Nephron (organoid): ENCODE data around the gene FARP1.

Experiments
- H3K27ac Mint-ChIP-seq, 3 experiments: 2 replicates each; pipeline ENCODE4 v1.8.0; 2020; ENCODE audit warnings: mixed read lengths in 3 of 3, mild to moderate bottlenecking in 2 of 3, moderate library complexity in 1 of 3
- H3K27me3 Mint-ChIP-seq: 2 replicates; pipeline ENCODE4 v1.8.0; 2021; ENCODE audit warnings: low read depth, mild to moderate bottlenecking, moderate library complexity, mixed read lengths
- H3K36me3 Mint-ChIP-seq: 2 replicates; pipeline ENCODE4 v1.8.0; 2020; ENCODE audit warnings: low read depth, mixed read lengths
- H3K4me1 Mint-ChIP-seq: 2 replicates; pipeline ENCODE4 v1.8.0; 2020; ENCODE audit warnings: mixed read lengths
- H3K4me3 Mint-ChIP-seq, 3 experiments: 2 replicates each; pipeline ENCODE4 v1.8.0; 2020; ENCODE audit warnings: mild to moderate bottlenecking in 3 of 3, mixed read lengths in 3 of 3, moderate library complexity in 2 of 3
- H3K9me3 Mint-ChIP-seq: 2 replicates; pipeline ENCODE4 v1.8.0; 2020; ENCODE audit warnings: mixed read lengths
- CTCF ChIP-seq, 3 experiments: fragments of 200-600 bp; sonication (generic); IDR thresholded peaks; one replicate each; pipeline ENCODE4 v1.5.0; 2021; ENCODE audit warnings: antibody characterized with exemption in 3 of 3; ENCODE audit not compliant: unreplicated experiment in 3 of 3

FARP1 gene

GRCh38 chr13:98500963-98501421 lies 358.1 kb downstream of the FARP1 start:
- H3K4me3 Mint-ChIP-seq = no peak overlapping the region
- H3K4me1 Mint-ChIP-seq = peaks cover 64% of the 10 kb centered on the region
- no peaks in the 10 kb centered on the region for H3K9me3 Mint-ChIP-seq
- TF ChIP-seq CTCF (IDR thresholded peaks at IDR 0.05; ENCODE audit: unreplicated experiment in 3 of 3) = no peak
- peak overlapping the region in 1 of 3 experiments; percentile 63 for H3K27ac Mint-ChIP-seq
- H3K27me3 Mint-ChIP-seq = no peaks in the 10 kb centered on the region
- peaks cover 33% of the 10 kb centered on the region for H3K36me3 Mint-ChIP-seq

GRCh38 chr13:98503175-98504028 lies 360.5 kb downstream of the FARP1 start:
- Mint-ChIP-seq H3K36me3 (peaks cover 22% of the 10 kb centered on the region), H3K27ac (peak overlapping the region; percentile 47 to 83 (median 48)), H3K9me3 (no peaks in the 10 kb centered on the region), H3K4me3 (peak overlapping the region in 2 of 3 experiments; percentile 1 to 2), H3K27me3 (peaks cover 3% of the 10 kb centered on the region), H3K4me1 (peaks cover 66% of the 10 kb centered on the region)
- TF ChIP-seq CTCF (IDR thresholded peaks at IDR 0.05; ENCODE audit: unreplicated experiment in 3 of 3) = no peak

DNA sequence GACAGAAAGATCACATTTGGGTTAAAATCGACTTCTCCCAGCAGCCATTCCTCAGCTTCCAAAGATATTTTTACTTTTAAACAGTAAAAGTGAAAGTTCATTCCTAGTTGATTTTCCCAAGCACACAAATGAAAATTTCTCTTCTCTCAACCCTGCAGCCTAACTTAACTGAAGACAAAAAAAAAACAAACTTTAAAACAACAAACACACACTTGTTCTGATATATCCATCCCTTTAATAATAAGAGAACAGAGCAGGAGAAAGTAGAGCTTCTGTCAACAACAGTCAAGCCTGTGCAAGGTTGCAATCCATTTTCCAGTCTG lies 361.1 kb downstream of the FARP1 start:
- H3K36me3 Mint-ChIP-seq = peaks cover 19% of the 10 kb centered on the region
- TF ChIP-seq CTCF (IDR thresholded peaks at IDR 0.05; ENCODE audit: unreplicated experiment in 3 of 3) = no peak
- peaks cover 3% of the 10 kb centered on the region for H3K27me3 Mint-ChIP-seq
- H3K4me3 Mint-ChIP-seq = peak overlapping the region; percentile 1 to 5 (median 2)
- H3K9me3 Mint-ChIP-seq = no peaks in the 10 kb centered on the region
- peak overlapping the region; percentile 47 to 83 (median 48) for H3K27ac Mint-ChIP-seq
- peaks cover 71% of the 10 kb centered on the region for H3K4me1 Mint-ChIP-seq

DNA sequence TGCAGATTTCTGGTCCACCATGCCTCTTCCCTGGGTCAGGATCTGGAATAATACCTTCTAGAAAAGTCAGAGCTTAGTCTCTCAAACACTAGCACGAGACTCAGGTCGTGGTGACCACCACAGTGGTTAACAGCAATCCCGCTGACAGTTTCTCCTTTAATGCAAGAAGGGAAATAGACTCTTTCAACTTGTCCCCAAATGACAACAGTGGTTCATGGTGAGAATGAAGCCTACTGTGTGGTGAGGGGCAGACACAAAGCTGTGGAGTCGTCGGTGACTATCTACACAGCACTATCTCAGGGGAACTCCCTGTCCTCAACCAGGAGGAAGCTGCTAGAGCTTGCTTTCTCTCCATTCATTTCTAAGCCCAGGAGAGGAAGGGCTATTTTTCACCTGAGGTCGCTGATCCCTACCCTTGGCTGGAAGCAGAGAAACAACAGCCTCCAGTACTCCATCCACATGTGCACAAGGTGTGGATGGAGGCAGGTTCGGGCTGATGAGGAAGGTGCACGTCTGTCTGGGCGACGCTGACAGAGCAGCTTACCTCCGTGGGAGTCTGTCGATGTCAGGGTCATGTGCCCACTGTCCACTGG lies 361.6 kb downstream of the FARP1 start:
- H3K4me1 Mint-ChIP-seq = peaks cover 76% of the 10 kb centered on the region
- H3K4me3 Mint-ChIP-seq = no peak overlapping the region
- peaks cover 3% of the 10 kb centered on the region for H3K27me3 Mint-ChIP-seq
- peaks cover 15% of the 10 kb centered on the region for H3K36me3 Mint-ChIP-seq
- H3K9me3 Mint-ChIP-seq = no peaks in the 10 kb centered on the region
- H3K27ac Mint-ChIP-seq = peak overlapping the region; percentile 47 to 83 (median 48)
- TF ChIP-seq CTCF (IDR thresholded peaks at IDR 0.05; ENCODE audit: unreplicated experiment in 3 of 3) = no peak
